NCI-H187 (cell line): Measurements from ENCODE around the gene HTR3D.
"Not testable (repeated sequence)": the region's sequence is repeated elsewhere in the genome, so short reads cannot be mapped to it uniquely, and the experiment has no call there.

Experiments used
- DNase-seq, 2 experiments: peaks; one replicate each; lab custom pipeline; 2025; lab: John Stamatoyannopoulos, UW

HTR3D gene

DNA sequence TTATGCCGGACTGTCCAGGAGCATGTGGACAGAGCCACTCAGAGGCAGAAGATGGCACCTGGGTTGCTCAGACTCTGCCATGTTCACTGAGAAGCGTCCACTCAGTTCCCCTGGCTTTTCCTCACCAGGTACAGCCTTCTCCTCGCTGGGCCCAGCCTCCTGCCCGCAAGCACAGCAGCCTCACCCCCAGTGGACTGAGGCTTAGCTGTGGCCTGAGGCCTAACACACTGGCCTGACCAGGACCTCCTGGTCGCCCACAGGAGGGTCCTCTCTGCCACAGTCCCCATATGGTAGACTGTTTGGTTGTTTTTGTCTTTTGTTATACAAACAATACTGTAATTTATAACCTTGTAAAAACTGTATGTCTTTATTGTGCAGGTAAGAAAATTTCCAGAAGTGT, 36.8 kb downstream of the HTR3D start:
- no peak for DNase-seq

DNA sequence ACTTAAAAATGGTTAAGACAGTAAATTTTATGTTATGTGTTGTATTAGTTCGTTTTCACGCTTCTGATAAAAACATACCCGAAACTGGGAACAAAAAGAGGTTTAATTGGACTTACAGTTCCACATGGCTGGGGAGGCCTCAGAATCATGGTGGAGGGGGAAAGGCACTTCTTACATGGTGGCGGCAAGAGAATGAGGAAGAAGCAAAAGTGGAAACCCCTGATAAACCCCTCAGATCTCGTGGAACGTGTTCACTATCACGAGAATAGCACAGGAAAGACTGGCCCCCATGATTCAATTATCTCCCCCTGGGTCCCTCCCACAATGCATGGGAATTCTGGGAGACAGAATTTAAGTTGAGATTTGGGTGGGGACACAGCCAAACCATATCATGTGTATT, 39.6 kb downstream of the HTR3D start:
- DNase-seq = not testable (repeated sequence)

DNA sequence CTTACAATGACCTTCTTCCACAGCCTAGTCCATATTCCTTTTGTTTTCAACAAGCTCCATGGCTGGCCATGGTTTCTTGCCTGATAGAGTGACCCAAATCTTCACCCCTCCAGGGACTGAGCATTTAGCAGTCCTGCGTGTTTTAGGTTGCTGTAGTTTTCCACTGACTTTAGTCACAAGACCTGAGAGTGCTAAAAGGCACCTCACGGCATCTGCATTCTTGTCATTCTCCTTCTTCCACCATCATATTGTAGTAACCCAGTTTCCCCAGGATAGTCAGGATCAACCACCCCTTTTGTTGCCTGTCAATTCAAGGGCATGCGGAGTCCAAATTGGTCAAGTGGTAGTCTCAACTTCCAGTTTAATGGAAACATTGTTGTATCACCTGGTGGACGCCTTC, 42.1 kb downstream of the HTR3D start:
- no peak for DNase-seq

DNA sequence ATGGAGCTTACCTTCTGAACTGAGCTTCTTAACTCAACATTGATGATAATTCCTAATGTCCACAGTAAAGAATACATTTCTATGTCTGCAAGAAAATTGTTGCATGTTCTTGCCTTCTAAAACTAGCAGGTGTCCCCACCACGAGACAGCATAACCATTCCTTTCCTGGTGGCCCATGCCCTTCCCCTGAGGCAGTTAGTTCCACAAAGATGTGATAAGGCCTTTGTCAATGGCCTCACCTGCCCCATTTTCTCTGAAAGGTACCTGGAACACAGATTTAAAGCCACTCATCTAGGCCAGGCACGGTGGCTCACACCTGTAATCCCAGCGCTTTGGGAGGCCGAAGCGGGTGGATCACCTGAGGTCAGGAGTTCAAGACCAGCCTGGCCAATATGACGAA, 44.4 kb downstream of the HTR3D start:
- no peak for DNase-seq

DNA sequence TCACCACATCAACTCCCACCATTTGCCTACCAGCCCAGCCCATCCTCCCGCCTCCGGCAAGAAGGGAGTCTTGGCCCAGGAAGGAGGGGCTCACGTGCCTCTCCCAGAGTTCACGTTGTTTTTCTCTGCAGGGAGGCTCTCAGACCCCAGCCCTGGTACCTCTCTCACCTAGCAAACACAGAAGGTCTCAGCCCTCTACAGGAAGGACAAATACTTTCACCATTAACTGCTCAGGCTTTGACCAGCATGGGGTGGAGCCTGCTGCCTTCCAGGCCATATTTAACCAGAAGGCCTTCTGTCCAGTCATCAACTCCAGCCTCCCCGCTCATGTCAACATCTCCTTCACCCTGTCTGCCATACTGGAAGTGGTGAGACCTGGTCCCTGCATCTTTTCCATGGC, 46.3 kb downstream of the HTR3D start:
- DNase-seq = no peak

DNA sequence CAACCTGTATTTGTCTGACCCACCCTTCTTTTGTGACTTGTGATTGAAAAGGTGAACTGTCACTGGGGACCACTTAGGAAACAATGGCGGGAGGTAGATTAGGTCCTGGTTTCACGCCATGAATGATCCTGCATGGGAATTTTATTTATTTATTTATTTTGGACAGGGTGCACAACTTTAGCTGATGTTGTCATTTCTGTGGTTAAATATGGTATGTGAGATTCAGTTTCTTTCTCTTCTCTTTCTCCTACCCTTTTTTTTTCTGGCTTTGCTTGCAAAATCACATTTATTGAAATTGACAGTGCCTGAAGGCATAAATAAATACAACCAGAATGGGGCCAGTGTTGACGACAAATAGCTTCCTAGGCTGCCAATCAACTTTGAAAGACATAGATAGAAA, 47.3 kb downstream of the HTR3D start:
- no peak for DNase-seq

DNA sequence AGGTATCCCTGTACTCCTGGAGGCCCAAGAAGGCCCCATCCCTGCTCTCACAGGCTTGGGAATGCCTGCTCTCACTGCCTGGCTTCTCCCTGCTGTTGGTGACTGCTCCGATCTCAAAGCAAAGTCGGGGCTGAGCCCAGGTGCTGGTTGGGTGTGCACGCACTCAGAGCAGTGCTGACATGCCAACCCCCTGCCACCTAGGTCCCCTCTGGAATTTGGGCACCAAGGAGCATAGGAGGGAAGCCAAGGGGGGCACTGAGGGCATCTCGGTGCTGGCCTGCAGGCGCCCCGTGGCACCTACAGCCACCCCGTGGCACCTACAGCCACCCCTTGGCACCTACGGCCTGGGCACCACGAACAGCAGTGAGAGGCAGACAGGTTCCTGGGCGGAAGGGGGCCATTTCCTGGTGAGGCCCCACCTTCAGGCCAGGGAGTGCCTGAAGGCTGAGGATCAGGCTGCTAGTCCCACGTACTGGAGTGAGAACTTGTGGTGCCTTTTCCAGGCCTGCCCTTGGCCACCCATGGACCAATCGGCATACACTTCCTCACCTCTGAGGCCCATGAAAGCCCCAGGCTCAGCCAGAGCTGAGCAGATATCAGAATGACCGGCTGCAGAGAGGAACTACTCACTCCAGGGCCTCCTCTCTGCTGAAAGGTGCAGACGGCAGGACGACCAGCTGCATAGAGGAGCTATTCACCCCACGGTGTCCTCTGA, 49.7 kb downstream of the HTR3D start:
- no peak for DNase-seq

DNA sequence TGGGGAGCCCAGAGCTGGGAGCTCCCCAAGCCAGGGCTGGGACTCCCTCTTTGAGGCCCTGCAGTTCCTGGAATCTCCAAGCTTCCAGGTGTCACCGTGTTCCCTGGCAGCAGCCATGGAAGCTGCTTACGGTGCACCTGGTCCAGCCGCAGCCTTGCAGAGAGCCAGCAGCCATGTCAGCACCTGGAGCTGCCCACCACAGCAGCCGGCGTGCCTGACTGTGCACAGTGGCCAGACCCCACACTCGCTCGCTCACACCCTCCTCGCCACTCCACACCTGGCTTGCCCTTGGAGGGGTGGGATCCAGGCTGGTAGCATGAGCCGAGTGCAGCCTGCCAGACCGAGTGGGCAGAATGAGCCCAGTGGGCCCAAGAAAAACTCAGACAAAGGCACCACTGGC, 50.5 kb downstream of the HTR3D start:
- DNase-seq = no peak

DNA sequence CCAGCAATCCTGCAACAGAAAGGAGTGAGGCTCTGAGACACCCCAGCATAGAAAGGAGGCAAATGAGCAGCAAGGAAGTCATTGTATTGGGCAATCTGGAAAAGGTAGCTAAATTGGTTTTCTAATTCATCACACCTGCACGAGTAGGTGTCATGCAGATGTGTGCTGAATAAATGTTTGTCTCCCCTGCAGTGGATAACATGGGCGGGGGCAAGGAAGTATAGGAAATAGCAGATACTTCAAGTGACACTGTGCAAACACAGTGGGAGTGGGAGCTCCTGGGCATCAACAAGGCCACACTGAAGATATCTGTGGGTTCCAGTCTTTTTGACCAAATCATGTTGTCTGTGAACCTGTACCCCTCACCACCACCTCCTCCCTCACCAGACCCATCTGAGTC, 50.9 kb downstream of the HTR3D start:
- no peak for DNase-seq

DNA sequence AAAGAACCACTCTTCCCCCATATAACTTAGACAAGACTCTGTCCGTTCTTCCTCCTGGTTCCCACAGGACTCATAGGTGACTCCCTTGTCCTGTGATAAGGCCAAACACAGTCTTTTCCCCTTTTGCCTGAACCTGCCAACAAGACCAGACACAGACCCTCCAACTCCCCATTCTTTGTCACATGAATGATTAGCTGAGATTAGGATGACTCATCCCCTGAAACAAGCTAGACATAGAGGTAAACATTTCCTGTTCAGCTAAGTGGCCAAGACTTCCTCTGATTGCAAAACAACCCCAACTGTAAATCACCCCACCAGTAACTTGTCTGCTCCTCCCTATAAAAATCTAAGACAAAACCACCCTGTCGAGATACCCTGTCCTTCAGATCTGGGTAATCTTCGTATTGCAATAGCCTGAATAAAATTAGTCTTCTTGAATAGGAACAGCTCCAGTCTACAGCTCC, 53.9 kb downstream of the HTR3D start:
- DNase-seq = no peak
